Kidney capillary endothelial cell (primary cell): ENCODE results near the gene ATG4C.

Experiments
- DNase-seq: peaks from one replicate; pipeline ENCODE4 v3.0.0-alpha.2; 2018; ENCODE audit warnings: low spot score

ATG4C gene

DNA sequence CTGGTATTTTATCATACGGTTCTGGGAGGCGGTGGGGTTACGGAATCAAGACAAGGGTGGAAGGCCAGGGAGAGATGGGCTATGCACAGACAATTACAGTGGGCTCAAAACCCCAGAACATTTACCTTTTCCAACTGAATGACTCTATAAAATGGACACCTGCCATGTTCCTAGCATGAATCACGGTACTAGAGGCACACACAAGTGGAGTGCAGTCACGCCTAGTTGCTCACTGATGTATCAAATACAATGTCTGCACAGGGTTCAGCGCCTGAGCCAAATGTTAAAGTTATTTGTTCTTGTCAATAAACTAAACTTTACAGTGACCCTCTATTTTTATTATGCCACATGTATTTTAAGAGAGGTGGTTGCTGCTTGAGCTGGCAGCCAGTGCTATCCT is 121.4 kb downstream of the ATG4C start:
- no peak for DNase-seq

DNA sequence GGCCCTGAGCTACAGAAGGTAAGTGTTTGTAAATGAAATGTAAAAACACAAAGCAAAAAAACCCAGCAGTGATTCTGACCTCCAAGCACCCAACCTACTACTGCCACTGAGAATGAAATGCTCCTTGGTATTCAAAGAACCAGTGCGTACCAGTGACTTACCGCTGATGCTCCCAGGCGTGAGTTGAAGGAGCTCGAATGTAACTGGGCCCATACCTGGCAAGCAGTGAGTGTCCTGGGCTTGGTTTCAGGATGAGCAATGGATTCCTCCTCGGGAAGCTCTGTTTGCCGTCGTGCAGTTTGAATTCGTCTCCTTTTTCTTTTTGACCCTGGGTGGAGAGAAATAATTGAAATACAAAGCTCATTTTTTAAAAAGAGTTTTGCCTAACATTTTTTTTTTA is 121.9 kb downstream of the ATG4C start:
- DNase-seq, result no peak

- DNase-seq, result no peak
Measured at GRCh38 chr1:62906428-62906886, 122.5 kb downstream of the ATG4C start.

DNA sequence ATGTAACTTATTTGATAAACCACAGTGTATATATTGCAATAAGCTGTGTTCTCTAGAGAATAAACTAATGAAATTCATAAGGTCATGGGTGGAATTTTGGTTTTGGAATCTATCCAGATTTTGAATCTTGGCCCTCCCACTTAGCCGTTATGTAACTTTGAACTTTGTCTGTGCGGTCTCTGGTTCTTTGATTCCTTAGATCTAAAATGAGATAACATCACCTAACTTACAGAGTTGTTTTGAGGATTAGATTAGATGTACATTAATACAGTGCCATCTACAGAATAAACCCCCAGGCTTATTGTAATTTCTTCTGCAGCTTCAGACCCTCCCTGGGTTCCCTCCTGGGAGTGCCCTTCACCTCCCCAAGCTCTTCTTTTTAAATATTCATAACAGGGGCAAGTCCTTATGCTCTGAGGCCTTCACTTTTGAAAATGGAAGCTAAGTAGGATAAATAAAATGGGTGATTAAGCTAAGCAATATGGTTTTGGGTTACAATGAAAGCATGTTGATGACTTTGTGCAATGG is 124.3 kb downstream of the ATG4C start:
- no peak for DNase-seq

DNA sequence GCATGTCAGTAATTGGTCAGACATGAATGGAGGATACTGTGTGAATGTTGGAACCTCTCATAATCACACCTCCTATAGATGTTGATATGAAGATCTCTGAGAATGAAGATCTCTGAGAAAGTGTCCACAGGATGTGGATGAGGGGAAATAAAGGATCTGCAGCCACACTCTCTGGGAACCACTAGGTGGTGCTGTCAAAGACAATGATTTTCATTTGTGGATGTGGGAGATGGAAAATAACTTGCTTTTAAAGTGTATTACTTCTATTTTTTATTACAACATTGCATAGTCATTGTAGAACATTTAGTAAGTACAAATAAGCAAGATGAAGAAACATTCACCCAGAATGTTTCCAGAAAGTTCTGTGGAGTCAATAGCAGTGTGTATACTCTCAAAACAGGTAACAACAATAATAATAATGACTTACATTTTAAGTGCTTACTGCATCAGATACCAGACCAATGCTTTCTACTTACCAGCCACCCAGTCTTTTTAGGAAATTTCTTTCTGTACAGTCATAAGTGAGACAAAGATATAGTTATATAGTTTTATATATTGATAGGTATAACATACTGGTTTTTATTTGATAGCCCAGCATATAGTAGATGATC is 128.2 kb downstream of the ATG4C start:
- peak; percentile 30 for DNase-seq
